A673 (cell line): Measurements from ENCODE around the gene ASAP2. TPM values are rescaled to one million over a fixed set of nuclear protein-coding genes. Genes with fewer than 3 reads are reported as not detected.

Source experiments
- BruUV-seq: library from RNA; stranded (reverse); fragments of 400-500 nt; replicated peaks from 2 replicates; lab custom pipeline; 2021; lab: Mats Ljungman, UMichigan
- CTCF ChIA-PET: fragments of 300-600 bp; sonication (Branson Sonifier 250); formaldehyde crosslinking; loops from one replicate; lab custom pipeline; 2022; ENCODE audit warnings: antibody characterized with exemption; lab: Charles Lee
- POLR2A ChIA-PET: fragments of 300-600 bp; sonication (Branson Sonifier 250); formaldehyde crosslinking; loops from one replicate; lab custom pipeline; 2022; ENCODE audit warnings: antibody characterized with exemption; ENCODE audit not compliant: low non-redundant PET; lab: Charles Lee
- DNase-seq: peaks from one replicate; pipeline ENCODE4 v3.0.0-alpha.2; 2015; ENCODE audit warnings: low spot score
- H3K27ac ChIP-seq: fragments of 200-600 bp; sonication (generic); 2 replicates; pipeline ENCODE4 v1.5.1; 2016; ENCODE audit warnings: mixed run types, low read depth, mild to moderate bottlenecking, mixed read lengths, antibody characterized with exemption, low read length; ENCODE audit not compliant: poor library complexity, severe bottlenecking
- H3K27me3 ChIP-seq: fragments of 200-600 bp; sonication (generic); replicated peaks from 2 replicates; pipeline ENCODE4 v1.6.1; 2017; ENCODE audit warnings: mixed run types, low read depth, mild to moderate bottlenecking, mixed read lengths, antibody characterized with exemption, low read length; ENCODE audit not compliant: insufficient read depth, poor library complexity
- H3K36me3 ChIP-seq: fragments of 200-600 bp; sonication (generic); 2 replicates; pipeline ENCODE4 v1.6.1; 2016; ENCODE audit warnings: mixed run types, mild to moderate bottlenecking, mixed read lengths, antibody characterized with exemption, low read length; ENCODE audit not compliant: insufficient read depth, poor library complexity, severe bottlenecking
- H3K4me1 ChIP-seq: fragments of 200-600 bp; sonication (generic); 2 replicates; pipeline ENCODE4 v1.6.1; 2017; ENCODE audit warnings: mixed run types, mild to moderate bottlenecking, mixed read lengths, antibody characterized with exemption, low read length; ENCODE audit not compliant: insufficient read depth, poor library complexity, severe bottlenecking
- H3K4me3 ChIP-seq: fragments of 200-600 bp; sonication (generic); 2 replicates; pipeline ENCODE4 v1.5.1; 2016; ENCODE audit warnings: low read depth, mixed run types, mild to moderate bottlenecking, mixed read lengths, low read length; ENCODE audit not compliant: poor library complexity, severe bottlenecking
- H3K9me3 ChIP-seq: fragments of 200-600 bp; sonication (generic); 2 replicates; pipeline ENCODE4 v1.6.1; 2016; ENCODE audit warnings: mixed run types, low read depth, mild to moderate bottlenecking, mixed read lengths, antibody characterized with exemption, low read length; ENCODE audit not compliant: poor library complexity, severe bottlenecking
- CTCF ChIP-seq: fragments of 300-800, 200-600 bp; sonication (generic); conservative IDR thresholded peaks from 2 replicates; pipeline ENCODE4 v1.5.1; 2017; ENCODE audit warnings: low read depth, mild to moderate bottlenecking, antibody characterized with exemption, low read length, moderate library complexity, mixed read lengths
- EZH2 ChIP-seq: fragments of 200-600 bp; sonication (generic); IDR thresholded peaks from 2 replicates; pipeline ENCODE4 v1.6.1; 2017; ENCODE audit warnings: borderline replicate concordance, low read depth, mild to moderate bottlenecking, mixed read lengths, antibody characterized with exemption, low read length; ENCODE audit not compliant: poor library complexity, severe bottlenecking
- intact Hi-C: fragments of 100-400 bp; cut with micrococcal nuclease; formaldehyde crosslinking; loops from one replicate; pipeline ENCODE4 v1.10.0; 2022; ENCODE audit not compliant: unreplicated experiment
- total RNA-seq: library from RNA; stranded (reverse); gene quantifications from 2 replicates; pipeline ENCODE4 v1.2.3, GENCODE V29; 2021

ASAP2 gene
- total RNA-seq, 1 experiment from 2014 or later = 46.8 TPM

DNA sequence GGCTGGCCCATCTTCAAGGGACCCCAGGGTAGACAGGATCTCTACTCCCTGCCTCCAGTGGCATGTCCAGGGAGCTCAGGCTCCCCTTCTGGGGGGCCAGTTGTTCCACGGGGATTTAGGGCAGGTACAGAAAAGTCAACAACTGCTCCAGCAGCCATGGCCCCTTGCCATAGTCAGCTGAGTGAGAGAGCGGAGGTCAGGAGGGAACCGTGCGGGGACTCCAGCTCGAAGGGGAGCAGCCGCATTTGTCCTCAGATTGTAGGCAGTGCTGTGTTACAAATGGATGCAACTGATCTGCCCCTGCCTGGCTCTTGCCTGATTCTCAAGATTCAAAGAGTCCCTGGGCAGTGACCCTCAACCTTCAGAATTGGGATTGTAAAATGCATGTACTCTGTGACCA, 166.9 kb downstream of the ASAP2 start:
- DNase-seq = no peak
- TF ChIP-seq EZH2 (no peak), CTCF (no peak)
- no peaks in the 10 kb centered on the region for H3K9me3 ChIP-seq
- no peak overlapping the region for H3K27ac ChIP-seq
- peaks cover 7% of the 10 kb centered on the region for H3K36me3 ChIP-seq
- BruUV-seq = no TSS peak
- POLR2A ChIA-PET = no interaction called here
- H3K4me3 ChIP-seq = no peak overlapping the region
- intact Hi-C loops = no loop called here
- peaks cover 15% of the 10 kb centered on the region for H3K4me1 ChIP-seq
- no peaks in the 10 kb centered on the region for H3K27me3 ChIP-seq
- CTCF ChIA-PET = no interaction called here

GRCh38 chr2:9374071-9374730, 167.6 kb downstream of the ASAP2 start:
- POLR2A ChIA-PET = no interaction called here
- TF ChIP-seq EZH2 = no peak
- TF ChIP-seq CTCF = no peak
- no TSS peak for BruUV-seq
- H3K27ac ChIP-seq = no peak overlapping the region
- peaks cover 22% of the 10 kb centered on the region for H3K4me1 ChIP-seq
- no peaks in the 10 kb centered on the region for H3K9me3 ChIP-seq
- intact Hi-C loops = no loop called here
- peaks cover 11% of the 10 kb centered on the region for H3K36me3 ChIP-seq
- DNase-seq = no peak
- CTCF ChIA-PET = no interaction called here
- no peaks in the 10 kb centered on the region for H3K27me3 ChIP-seq
- no peak overlapping the region for H3K4me3 ChIP-seq

DNA sequence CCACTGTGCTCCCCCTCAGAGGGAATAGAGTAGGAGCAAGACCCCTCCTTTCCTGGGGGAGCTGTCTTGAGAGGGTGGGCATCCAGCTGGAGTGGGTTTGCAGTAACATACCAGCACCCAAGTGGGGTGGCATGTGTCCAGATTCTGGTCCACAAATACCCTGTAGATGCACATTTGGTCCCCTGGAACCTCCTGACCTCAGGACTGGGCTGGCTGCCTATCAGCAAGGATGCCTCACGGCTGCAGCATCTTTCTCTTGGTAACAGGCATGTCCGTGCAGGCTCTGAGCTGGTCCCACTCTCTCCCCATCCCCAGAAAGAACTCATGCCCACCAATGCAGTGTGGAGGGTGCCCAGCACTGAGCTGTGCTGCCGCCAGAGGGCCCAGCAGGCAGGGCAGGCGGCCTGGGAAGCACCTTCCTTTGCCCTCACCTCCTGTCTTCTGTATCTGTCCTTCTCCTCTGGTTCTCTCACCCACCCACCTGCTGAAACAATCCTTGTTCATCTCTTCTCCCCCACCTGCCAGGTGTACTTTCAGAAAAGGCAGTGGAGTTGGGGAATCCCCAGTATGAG, 169.3 kb downstream of the ASAP2 start:
- no peak overlapping the region for H3K27ac ChIP-seq
- ChIA-PET CTCF (no interaction called here), POLR2A (no interaction called here)
- intact Hi-C loops = no loop called here
- no peak for DNase-seq
- no peak overlapping the region for H3K4me3 ChIP-seq
- H3K36me3 ChIP-seq = peaks cover 15% of the 10 kb centered on the region
- TF ChIP-seq CTCF (no peak), EZH2 (no peak)
- peaks cover 32% of the 10 kb centered on the region for H3K4me1 ChIP-seq
- no peaks in the 10 kb centered on the region for H3K27me3 ChIP-seq
- no TSS peak for BruUV-seq
- no peaks in the 10 kb centered on the region for H3K9me3 ChIP-seq
